Mucosa of descending colon (tissue), 3 donors: Measurements from ENCODE around the gene LRRN4CL. TPM values are rescaled to one million over a fixed set of nuclear protein-coding genes. Genes with fewer than 3 reads are reported as not detected.

Experiments
- ATAC-seq: fragments of 200-7000 bp; cut with Tn5 transposase; one replicate; pipeline ENCODE4 v1.9.1; 2020; ENCODE audit warnings: mild to moderate bottlenecking, moderate library complexity
- DNase-seq, 3 donors: peaks; one replicate each; pipeline ENCODE4 v3.0.0-alpha.2; 2020
- H3K36me3 ChIP-seq: fragments of 200-600 bp; one replicate; pipeline ENCODE4 v1.8.0; 2021; ENCODE audit warnings: low read depth, mild to moderate bottlenecking
- H3K4me1 ChIP-seq: fragments of 200-600 bp; one replicate; pipeline ENCODE4 v1.8.0; 2021; ENCODE audit warnings: low read depth, mild to moderate bottlenecking
- H3K4me3 ChIP-seq: fragments of 200-600 bp; one replicate; pipeline ENCODE4 v1.8.0; 2021; ENCODE audit warnings: mild to moderate bottlenecking
- H3K9me3 ChIP-seq: fragments of 200-600 bp; one replicate; pipeline ENCODE4 v1.8.0; 2021; ENCODE audit warnings: mild to moderate bottlenecking
- intact Hi-C, 2 donors: fragments of 100-400 bp; cut with DNase I in 1 of 2; cut with micrococcal nuclease in 1 of 2; formaldehyde crosslinking; loops; one replicate each; pipeline versions ENCODE4 v1.11.0 to v1.11.1; 2022; cut with DNase I, micrococcal nuclease
- total RNA-seq, 3 donors: library from RNA; stranded (reverse); fragmentation: NEBNext Ultra II Directional in 2 of 3; extraction: Animal tissue kit (Norgen Biotek cat#: 25700) in 2 of 3; gene quantifications; one replicate each; pipeline versions ENCODE4 v1.2.1 to v1.2.4, GENCODE V29; 2021 to 2023
- TF ChIP-seq, protein P1 (sequence below): fragments of 200-600 bp; IDR thresholded peaks from one replicate; pipeline ENCODE4 v1.8.0; 2022; ENCODE audit warnings: antibody characterized with exemption, mild to moderate bottlenecking
- donor health status: DM: no; HTN: no; CAD: no; lungs with moderate emphysema.
- donor health status: DM: no; HTN: no; CAD: no.
- donor health status: DM: no; HTN: yes; CAD: no.

The LRRN4CL gene
- total RNA-seq, 3 donors from 2014 or later: 1.2 to 11.5 (median 5.6) TPM

DNA sequence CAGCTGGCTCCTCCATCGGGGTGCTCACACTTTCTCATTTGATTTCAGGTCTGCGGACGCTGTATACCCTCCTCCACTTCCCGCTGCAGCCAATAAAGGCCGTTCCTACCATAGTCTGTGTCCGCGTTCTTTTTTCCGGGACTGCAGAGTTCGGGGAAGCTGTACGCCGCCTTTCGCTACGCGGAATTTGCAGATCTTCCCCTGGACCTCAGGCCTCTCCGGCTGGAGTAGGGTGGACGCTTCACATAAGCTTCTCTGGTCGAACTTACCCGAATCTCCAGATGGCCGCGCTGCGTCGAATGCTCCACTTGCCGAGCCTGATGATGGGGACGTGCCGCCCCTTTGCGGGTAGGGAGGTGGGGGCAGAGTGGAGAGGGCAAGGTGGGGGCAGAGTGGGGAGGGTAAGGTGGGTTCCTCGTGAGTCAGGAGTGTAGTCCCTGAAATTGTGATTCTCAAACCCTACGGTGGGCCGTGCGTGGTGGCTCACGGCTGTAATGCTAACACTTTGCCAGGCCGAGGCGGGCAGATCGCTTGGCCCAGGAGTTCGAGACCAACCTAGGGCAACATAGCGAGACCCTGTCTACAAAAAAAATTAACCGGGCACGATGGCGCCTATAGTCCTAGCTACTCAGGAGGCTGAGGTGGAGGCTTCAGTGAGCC, 23.6 kb downstream of the LRRN4CL start:
- Histone ChIP-seq H3K4me3 (peak overlapping the region; percentile 56), H3K36me3 (no peaks in the 10 kb centered on the region), H3K9me3 (no peaks in the 10 kb centered on the region), H3K4me1 (peaks cover 32% of the 10 kb centered on the region)
- TF ChIP-seq, protein P1, sequence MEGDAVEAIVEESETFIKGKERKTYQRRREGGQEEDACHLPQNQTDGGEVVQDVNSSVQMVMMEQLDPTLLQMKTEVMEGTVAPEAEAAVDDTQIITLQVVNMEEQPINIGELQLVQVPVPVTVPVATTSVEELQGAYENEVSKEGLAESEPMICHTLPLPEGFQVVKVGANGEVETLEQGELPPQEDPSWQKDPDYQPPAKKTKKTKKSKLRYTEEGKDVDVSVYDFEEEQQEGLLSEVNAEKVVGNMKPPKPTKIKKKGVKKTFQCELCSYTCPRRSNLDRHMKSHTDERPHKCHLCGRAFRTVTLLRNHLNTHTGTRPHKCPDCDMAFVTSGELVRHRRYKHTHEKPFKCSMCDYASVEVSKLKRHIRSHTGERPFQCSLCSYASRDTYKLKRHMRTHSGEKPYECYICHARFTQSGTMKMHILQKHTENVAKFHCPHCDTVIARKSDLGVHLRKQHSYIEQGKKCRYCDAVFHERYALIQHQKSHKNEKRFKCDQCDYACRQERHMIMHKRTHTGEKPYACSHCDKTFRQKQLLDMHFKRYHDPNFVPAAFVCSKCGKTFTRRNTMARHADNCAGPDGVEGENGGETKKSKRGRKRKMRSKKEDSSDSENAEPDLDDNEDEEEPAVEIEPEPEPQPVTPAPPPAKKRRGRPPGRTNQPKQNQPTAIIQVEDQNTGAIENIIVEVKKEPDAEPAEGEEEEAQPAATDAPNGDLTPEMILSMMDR: no peak
- ATAC-seq: peak; percentile 53
- intact Hi-C loops: no loop called here
- peak; percentile 63 to 81 (median 74) for DNase-seq

DNA sequence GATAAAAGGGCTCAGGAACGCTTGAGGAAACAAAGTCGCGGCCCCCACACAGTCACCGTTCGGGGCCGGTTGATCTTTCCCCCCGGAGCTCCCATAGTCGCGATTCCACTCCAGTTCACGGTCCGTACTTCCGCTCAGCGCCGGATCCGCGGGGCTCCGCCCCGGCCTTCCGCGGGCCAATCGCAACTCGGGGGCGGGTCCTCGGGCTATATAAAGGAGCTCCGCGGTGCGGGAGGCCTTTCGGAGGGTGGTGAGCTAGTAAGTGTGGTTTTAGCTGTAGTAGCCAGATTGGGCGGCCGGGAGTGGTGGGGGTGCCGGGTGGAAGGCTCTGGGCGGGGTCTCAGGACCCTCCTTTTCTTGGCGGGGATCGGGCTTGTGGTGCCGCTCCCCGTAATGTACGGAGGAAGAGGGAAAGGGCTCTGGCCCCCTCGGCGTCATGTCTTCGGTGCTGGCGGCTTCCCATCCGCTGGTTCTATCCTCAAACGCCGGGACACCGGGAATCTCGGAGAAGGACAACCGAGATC, 24.2 kb downstream of the LRRN4CL start, which contains the start of the genes C11orf98 and CSKMT:
Gene C11orf98 (minus strand): TSS at position 136 of the 524 bp plus-strand sequence. CDS start 41 bp downstream, at position 95.
Gene CSKMT (plus strand): TSS at position 238 of the 524 bp plus-strand sequence. CDS start 568 bp downstream, outside the sequence.
- H3K4me1 ChIP-seq: peaks cover 28% of the 10 kb centered on the region
- peak; percentile 97 to 98 (median 97) for DNase-seq
- no peaks in the 10 kb centered on the region for H3K9me3 ChIP-seq
- peak; percentile 96 for ATAC-seq
- intact Hi-C loops: no loop called here
- H3K36me3 ChIP-seq: no peaks in the 10 kb centered on the region
- TF ChIP-seq, protein P1: no peak
- peak within 1 kb of the TSS; percentile 56 for H3K4me3 ChIP-seq

DNA sequence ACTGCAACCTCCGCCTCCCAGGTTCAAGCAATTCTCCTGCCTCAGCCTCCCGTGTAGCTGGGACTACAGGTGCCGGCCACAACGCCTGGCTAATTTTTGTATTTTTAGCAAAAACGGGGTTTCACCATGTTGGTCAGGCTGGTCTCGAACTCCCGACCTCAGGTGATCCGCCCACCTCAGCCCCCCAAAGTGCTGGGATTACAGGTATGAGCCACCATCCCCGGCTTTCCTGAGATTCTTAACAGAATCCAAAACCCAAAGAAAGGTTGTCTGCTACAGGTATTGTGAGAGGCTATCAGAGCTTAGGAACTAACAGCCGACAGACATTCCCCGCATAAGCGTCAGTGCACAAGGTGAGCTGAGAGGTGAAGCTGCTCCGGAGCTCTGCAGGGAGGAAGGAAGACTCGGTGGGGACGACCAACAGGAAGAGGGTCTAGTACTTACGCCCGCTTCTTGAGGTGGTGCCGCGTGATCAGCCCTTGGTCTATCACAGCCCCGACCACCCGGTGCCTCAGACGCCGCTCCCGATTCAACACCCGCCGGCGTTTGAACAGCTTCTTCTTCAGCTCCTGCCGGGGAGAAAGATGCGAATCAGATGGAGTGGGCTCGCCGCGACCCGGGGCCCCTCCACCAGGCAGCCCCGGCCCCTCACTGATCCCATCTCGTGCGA, 24.8 kb downstream of the LRRN4CL start:
- Histone ChIP-seq H3K36me3 (no peaks in the 10 kb centered on the region), H3K9me3 (no peaks in the 10 kb centered on the region), H3K4me3 (peak overlapping the region; percentile 56), H3K4me1 (peaks cover 23% of the 10 kb centered on the region)
- peak in 2 of 3 donors; percentile 57 to 79 for DNase-seq
- peak; percentile 69 for ATAC-seq
- intact Hi-C loops: no loop called here
- TF ChIP-seq, protein P1: no peak

DNA sequence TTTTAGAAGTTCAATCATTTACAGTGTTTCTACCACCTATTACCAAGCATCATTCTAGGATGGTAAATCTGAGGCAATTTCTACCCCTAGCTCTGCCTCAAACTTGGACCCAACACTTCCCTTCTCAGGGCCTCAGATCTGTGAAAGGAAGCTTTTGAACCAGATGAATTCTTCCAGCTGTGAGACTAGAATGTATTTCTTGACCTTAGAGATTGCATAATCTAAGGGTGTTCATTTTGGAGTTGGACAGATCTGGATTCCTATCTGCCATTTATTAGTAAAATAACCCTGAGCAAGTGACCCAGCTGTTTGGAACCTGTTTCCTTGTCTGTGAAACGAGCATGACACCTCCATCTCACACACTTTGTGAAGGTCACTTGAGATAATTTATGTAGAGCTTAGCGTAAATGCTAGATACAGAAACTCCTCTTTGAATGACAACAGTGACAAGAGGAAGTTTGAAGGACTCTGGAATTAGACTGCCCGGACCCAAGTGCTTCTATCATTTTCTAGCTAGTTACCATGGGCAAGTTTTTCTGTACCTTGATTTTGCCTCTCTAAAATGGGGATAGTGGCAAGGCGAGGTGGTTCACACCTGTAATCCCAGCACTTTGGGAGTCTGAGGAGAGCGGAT, 32.4 kb downstream of the LRRN4CL start:
- ATAC-seq (no peak), DNase-seq (no peak)
- Histone ChIP-seq H3K36me3 (no peaks in the 10 kb centered on the region), H3K4me3 (no peak overlapping the region), H3K4me1 (peaks cover 6% of the 10 kb centered on the region), H3K9me3 (no peaks in the 10 kb centered on the region)
- intact Hi-C loops: no loop called here
- TF ChIP-seq, protein P1: no peak

DNA sequence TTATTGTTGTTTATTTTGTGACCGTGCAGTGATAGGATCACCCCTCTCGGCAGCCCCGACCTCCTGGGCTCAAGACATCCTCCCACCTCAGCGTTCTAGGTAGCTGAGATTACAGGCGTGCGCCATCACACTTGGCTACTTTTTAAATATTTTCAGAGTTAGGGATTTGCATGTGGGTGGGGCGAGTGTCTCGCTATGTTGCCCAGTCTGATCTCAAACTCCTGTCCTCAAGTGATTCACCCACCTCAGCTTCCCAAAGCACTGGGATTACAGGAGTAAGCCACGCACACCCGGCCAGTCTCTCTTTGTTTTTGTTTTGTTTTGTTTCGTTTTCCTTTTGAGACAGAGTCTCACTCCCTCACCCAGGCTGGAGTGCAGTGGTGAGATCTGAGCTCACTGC, 35.0 kb downstream of the LRRN4CL start:
- TF ChIP-seq, protein P1: no peak
- no peak for ATAC-seq

More for the DNA sequence above, 35.0 kb downstream of the LRRN4CL start:
- Histone ChIP-seq H3K36me3 (no peaks in the 10 kb centered on the region), H3K4me3 (no peak overlapping the region), H3K4me1 (peaks cover 12% of the 10 kb centered on the region), H3K9me3 (no peaks in the 10 kb centered on the region)
- DNase-seq: peak in 1 of 3 donors; percentile 27
- intact Hi-C loops: no loop called here
